ENCODE measurements around the gene MRPS14.
A peak's percentile ranks its signal among the peaks of the same experiment; 100 is the strongest.
"Not testable (repeated sequence)": the region's sequence is repeated elsewhere in the genome, so short reads cannot be mapped to it uniquely, and the experiment has no call there.

MRPS14 gene

DNA sequence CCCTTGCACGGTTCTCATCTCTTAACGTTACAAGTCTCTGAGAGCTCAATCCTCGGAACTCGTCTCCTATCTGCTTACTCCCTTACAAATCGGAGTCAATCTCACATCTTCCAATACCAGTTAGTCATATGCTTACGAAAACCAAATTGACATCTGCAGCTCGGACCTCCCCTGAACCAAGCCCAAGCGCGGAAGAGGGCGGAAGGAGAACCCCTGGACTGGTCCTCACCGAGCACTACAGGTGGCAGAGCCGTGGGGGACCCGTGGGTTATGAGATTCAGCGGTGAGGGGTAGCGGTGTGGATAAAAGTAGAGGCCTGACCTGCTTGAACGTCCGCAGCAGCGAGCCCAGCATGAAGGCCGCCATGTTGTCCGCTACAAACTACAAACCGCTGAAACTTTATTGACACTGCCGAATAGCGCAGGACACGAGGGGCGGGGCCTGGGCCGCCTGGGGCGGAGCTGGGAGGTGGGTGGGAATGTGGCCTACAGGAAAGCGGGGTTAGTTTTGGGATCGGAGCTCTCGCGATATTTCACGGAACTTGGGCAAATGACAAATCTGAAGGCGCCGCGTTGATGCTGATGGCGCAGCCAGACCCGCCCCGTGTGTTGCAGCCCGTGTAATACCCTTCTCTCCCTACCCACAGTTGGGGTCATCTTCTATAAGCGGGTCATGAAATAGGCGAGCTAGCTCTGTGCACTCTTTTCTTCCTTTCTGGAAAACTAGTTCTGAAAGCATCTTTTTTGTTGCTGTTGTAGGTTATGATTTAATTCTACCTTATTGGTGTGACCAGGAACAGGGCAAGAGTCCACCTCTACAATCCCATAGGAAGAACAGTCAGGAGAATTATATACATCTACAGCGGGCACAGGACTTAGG is at the start of gene MRPS14:
MRPS14 (minus strand) TSS at position 383 of the 879 bp plus-strand sequence; CDS start at position 366, 17 bp downstream.
- peak; percentile 98 for DNase-seq (ENCODE audit: low read depth in 2 of 2)

DNA sequence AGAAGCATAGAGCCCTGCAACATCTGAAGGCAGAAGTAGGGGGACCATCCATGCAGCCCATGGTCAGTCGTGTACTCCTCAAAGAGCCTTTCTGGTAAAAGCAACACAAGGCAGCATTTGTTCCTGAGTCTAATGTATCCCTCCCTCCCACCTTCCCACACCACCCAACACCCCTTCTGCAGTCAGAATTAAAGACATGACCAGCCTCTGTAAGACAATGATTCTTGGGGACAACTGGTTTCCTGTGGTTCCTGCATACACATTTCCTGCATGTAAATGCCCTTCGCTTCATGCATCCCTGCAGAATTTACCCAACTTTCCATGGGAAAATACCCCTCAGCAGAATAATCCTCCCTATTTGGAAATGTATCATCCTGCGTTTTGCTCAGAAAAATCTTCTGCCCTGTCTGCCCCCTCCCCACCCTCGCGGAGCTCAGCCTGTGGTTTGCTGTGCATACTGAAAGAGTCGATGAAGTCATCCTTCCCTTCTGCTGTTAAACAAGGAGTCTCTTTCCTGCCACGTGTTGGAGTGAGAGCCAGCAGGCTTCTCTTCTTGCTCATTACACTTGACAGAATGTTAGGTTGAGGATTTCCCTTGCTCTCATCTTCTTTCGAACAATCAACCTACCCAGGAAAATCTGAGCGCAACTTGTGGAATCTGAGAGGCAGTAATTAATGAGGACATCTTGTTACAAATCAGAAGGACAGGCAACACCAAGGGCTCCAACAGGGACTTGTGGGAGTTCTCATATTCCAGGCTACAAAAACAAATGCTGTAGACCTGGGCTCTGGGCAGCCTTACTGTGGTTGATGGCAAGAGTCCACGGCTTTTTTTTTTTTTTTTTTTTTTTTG is 49.1 kb upstream of the MRPS14 start:
- DNase-seq (ENCODE audit: low read depth in 2 of 2): peak in 1 of 2 donors; percentile 1

DNA sequence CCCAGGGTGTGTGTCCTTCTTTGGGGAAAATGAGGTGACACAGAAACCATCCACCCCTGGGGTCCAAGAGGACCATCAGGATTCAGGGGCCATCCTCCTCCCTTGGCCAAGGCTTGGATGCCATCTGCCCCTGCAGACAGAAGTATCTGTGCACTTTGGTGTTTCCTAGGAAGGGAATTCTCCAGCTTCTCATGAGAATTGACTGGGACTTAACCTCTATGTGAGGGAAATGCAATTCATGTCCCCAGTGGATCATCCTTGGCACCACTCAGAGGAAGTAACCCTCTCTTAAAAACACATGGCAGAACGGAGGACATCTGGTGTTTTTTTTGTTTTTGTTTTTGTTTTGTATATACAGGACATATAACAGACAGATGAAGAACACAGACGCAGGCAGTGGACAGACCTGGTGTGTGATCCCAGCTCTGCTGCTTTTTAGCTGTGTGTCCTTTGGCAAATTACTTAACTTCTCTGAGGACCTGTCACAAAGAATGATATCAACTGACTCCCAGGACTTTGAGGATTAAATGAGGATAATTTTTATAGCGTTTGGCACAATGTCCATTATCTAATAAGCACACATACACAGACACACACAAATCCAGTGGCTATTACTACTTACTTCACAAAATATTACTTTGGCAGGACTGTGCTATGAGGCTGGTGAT is 48.2 kb upstream of the MRPS14 start:
- no peak for DNase-seq (ENCODE audit: low read depth in 2 of 2)

GRCh38 chr1:175070818-175071217 is 47.6 kb upstream of the MRPS14 start:
- no peak for DNase-seq (ENCODE audit: low read depth in 2 of 2)

DNA sequence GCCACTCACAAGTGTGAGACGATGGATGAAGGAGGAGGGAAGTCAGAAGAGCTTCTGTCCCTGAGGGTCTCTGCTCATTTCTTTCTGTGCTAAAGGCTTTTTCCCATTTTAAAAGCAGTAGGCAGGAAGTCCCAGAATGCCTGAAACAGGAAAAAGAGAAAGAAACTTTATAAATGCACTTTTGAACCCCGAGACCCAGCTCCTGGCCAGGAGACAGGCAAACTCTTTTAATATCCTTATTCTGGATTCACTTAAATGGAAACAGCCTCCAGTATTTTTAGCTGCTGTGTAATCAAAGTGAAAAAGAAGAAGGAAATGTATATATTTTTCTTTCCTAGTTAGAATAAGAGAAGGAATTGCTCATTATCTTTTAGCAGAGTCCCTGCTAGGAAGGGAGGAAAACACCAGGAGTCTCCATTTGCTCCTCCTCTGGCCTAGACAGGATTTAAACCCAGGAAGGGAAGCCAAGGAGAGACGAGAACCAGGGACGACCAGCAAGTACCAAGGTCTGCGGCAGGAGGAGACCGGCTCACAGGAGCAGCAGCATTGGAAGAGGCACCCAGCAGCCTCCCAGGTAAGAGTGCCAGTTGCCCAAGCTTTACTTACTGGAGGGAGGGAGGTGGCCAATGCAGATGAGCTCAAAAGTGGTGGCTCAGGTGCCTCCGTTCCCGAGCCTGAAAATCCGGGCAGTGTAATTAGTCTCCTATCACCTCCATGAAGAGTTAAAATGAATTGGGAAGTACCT is 44.3 kb upstream of the MRPS14 start, which contains the start of gene TNN:
TNN (plus strand) TSS at position 472 of the 745 bp plus-strand sequence. CDS start 9,586 bp downstream, outside the sequence.
- no peak for DNase-seq (ENCODE audit: low read depth in 2 of 2)

DNA sequence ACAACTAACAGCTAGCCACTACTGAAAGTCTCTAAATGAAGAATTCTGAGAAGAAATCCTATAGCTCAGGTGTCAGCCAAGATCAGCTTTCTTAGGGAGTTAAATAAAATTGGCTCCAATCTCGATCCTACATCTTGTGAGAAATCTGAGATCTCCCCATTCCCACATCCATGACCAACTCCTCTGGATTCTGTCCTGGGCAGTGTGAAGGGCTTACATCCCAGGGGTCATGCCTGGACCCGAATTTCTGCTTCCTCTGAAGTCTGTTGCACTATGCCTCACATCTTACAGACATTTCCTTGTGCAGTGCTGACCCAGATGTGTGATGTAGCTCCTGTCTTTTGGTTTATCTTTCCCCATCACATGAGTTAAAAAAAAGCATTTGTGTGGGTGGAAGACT is 39.6 kb upstream of the MRPS14 start:
- no peak for DNase-seq (ENCODE audit: low read depth in 2 of 2)

DNA sequence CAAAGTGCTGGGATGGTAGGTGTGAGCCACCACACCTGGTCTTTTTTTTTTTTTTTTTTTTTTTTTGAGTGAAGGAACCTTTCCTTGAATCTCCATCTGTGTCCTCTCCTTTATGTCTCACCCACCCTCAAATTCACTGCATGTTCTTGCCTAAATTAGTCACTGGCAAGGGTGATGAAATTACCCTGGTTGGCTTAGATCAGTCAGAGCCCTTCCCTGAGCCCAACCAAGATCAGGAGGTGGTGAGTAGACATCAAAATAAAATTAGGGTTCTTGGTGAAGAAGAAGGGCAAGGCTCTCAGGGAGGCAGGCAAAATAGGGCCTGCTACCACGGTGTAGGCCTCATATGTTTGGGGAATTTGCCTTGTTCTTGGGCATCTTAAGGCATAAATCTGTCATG is 39.1 kb upstream of the MRPS14 start:
- no peak for DNase-seq (ENCODE audit: low read depth in 2 of 2)

GRCh38 chr1:175054736-175055135 is 31.5 kb upstream of the MRPS14 start:
- no peak for DNase-seq (ENCODE audit: low read depth in 2 of 2)

DNA sequence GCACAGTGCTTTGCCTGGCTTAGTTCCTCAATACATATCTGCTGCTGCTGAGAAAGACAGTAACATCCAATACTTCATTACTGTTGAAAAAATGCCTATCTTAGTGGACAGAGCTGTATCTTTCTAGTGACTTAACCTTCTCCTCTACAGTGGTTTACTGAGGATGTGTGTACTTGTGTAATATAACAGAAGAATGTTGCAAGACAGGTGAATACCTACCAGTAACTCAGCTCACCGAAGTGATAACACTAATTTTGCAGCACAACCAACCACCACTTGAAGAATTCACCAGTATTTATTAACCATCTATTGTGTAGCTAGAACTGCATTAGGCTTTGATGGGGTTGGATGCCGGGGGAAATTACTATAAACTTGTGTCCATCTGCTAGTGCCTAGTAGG is 27.8 kb upstream of the MRPS14 start:
- DNase-seq (ENCODE audit: low read depth in 2 of 2): no peak

- DNase-seq (ENCODE audit: low read depth in 2 of 2): no peak
Observed at GRCh38 chr1:175045519-175045918, 22.3 kb upstream of the MRPS14 start.

- DNase-seq (ENCODE audit: low read depth in 2 of 2): no peak
Observed at GRCh38 chr1:175045097-175045496, 21.9 kb upstream of the MRPS14 start.

- DNase-seq (ENCODE audit: low read depth in 2 of 2): not testable (repeated sequence)
Observed at GRCh38 chr1:175044591-175044990, 21.4 kb upstream of the MRPS14 start.

- no peak for DNase-seq (ENCODE audit: low read depth in 2 of 2)
Observed at GRCh38 chr1:175043824-175044223, 20.6 kb upstream of the MRPS14 start.

DNA sequence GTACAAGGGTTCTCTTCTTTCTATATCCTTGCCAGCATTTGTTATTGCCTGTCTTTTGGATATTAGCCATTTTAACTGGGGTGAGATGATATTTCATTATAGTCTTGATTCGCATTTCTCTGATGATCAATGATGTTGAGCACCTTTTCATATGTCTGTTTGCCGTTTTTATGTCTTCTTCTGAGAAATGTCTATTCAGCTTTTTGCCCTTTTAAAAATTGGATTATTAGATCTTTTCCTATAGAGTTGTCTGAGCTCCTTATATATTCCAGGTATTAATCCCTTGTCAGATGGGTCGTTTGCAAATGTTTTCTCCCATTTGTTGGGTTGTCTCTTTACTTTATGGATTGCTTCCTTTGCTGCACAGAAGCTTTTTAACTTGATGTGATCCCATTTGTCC is 19.4 kb upstream of the MRPS14 start:
- no peak for DNase-seq (ENCODE audit: low read depth in 2 of 2)

- DNase-seq (ENCODE audit: low read depth in 2 of 2): no peak
Observed at GRCh38 chr1:175040324-175040879, 17.2 kb upstream of the MRPS14 start.

DNA sequence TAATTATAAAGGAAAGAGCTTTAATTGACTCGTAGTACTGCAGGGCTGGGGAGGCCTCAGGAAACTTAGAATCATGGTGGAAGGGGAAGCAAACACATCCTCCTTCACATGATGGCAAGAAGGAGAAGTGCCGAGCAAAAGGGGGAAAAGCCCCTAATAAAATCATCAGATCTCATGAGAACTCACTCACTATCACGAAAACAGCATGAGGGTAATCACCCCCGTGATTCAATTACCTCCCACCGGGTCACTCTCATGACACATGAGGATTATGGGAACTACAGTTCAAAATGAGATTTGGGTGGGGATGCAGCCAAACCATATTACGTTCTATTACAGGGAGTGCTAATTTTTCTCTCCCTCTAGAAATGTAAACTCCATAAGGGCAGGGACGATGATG is 14.2 kb upstream of the MRPS14 start:
- DNase-seq (ENCODE audit: low read depth in 2 of 2): no peak

DNA sequence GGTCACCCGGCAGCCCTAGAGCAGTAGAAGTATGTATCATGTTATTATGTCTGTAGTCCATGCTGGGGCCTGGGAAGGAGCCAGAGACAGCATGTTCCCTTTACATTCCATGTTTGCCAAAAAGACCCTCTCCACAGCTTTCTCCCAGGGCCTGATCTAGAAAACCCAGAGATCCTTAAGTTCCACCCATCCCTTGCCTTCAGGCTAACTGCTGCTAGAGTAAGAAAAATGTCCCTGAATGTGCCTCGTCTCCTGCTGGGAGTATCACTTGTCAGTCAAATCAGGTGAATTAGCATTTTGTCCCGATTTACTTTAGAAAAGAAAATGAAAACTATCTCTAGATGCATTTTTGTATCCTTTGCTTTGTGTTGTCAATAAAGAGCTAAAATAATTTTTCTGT is 13.3 kb upstream of the MRPS14 start:
- no peak for DNase-seq (ENCODE audit: low read depth in 2 of 2)

DNA sequence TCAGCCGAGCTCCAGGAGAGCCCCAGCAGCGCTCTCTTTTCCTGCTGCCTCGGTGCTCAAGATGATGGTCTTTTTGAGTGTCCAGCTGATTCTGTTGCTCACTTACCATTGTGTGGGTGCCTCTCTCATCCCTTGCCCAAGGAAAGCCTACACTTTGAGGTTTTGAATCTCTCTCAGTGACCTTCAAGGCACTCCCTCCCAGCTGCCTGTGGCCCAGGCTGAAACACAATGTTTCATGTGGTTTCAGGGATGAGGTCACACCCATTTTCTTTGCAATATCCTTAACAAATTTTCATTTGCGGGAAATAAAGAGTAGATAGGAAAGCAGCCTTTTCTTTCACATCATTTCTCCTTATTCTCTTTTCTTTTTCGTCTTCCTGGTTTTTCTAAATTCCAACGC is 12.6 kb upstream of the MRPS14 start:
- DNase-seq (ENCODE audit: low read depth in 2 of 2): no peak

- DNase-seq (ENCODE audit: low read depth in 2 of 2): no peak
Observed at GRCh38 chr1:175034775-175035174, 11.6 kb upstream of the MRPS14 start.

- DNase-seq (ENCODE audit: low read depth in 2 of 2): no peak
Observed at GRCh38 chr1:175033953-175034352, 10.7 kb upstream of the MRPS14 start.

GRCh38 chr1:175024773-175025172 is 1.5 kb upstream of the MRPS14 start:
- no peak for DNase-seq (ENCODE audit: low read depth in 2 of 2)

Measured in stimulated activated CD4-positive, alpha-beta T cell treated with anti-CD3 and anti-CD28 coated beads, Interleukin-1b, Interleukin-23, amount 100 ng/mL, for 4 hours (primary cell).